NCI-H446 treated with DMSO at 0.1 percent for 48 hours (cell line): ENCODE data around the gene N4BP2L2.

Experiments
- DNase-seq: peaks from one replicate; lab custom pipeline; 2025; lab: John Stamatoyannopoulos, UW

Gene N4BP2L2

DNA sequence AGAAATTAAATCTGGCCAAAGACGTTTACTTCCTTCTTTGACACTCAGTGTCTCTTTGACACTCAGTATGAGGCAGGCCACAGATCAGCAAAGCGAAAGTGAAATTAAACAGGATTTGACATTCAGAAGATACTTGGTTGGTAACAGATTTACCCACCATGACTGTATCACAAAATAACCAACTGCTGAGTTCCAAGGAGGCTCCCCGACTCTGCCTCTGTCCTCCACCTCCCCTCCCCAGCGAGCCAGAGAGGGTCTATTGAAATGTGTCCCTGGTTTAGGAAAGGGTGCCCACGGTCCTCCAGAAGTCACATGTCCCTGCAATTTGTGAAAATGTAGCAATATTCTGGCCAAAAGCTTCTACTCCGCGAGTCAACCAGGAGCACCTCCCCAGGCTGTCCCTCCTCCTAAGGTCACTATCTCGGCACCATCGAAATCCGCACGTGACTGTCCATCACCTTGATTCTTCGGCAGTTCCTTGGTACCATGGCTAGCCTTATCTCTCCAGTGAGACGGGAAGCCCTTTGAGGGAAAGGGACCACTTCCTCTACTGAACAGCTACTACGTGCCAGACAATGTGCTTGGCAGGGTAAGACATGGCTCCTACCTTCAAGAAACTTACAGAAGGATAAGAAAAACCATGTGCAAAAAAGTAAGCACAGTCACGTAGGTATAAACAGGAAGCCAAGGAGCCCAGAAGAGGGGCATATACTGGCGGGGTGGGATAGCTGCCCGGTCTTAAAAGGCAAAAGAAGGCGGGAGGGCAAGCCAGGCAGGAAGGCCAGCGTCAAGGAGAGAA is 112.2 kb downstream of the N4BP2L2 start:
- DNase-seq, result no peak

DNA sequence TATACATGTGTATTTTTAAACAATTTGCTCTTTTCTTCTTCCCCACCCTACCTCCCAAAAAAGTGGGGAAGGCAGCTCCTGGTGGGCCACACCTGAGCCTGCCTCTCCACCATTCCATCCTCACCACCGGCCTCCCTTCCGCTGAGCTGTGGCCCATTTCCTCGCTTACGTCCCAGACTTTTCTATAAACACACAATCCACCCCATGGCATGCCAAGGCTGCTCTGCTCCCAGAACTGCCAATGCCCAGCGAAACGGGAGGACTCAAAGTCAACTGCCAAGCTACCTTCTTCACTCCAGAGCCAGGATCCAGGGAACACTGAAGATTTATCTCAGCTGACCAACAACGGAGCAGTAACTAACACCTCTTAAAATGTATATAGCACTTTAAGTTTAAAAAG is 113.4 kb downstream of the N4BP2L2 start:
- no peak for DNase-seq

DNA sequence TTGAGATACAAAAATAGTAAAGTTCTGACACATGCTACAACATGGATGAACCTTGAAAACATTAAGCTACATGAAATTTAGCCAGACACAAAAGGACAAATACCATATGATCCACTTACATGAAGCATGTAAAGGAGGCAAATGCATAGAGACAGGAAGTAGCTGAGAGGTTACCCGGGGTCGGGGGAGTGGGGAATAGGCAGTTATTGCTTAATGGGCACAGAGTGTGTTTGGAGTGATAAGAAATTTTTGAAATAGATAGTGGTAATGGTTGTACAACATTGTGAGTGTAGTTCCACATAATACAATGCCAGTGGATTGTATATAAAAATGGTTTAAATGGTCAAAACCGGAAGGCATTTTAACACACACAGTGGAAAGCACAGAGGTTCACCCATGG is 115.0 kb downstream of the N4BP2L2 start:
- no peak for DNase-seq

DNA sequence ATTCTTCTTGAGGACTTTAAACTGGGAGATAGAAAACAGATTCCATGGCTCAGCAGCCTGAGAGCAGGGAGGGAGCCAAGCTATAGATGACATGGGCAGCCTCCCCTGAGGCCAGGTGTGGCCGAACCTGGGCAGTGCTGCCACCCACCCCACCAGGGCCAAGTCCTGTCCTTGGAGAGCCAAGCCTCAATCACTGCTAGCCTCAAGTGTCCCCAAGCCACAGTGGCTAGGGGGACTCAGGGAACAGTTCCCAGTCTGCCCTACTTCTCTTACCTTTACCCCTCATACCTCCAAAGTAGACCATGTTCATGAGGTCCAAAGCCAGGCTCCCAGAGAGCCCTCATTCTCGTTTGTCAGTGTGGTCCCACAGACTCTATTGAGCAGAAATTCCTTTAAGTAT is 118.7 kb downstream of the N4BP2L2 start:
- no peak for DNase-seq

DNA sequence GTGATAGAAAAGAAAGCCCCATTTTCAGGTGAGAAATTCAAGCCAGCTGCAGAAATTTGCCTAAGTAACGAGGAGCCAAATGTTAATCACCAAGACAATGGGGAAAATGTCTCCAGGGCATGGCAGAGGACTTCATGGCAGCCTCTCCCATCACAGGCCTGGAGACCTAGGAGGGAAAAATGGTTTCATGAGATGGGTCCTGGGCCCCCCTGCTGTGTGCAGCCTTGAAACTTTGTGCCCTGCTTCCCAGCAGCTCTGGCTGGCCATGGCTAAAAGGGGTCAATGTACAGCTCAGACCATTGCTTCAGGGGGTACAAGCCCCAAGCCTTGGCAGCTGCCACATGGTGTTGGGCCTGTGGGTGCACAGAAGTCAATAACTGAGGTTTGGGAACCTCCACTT is 120.6 kb downstream of the N4BP2L2 start:
- no peak for DNase-seq

DNA sequence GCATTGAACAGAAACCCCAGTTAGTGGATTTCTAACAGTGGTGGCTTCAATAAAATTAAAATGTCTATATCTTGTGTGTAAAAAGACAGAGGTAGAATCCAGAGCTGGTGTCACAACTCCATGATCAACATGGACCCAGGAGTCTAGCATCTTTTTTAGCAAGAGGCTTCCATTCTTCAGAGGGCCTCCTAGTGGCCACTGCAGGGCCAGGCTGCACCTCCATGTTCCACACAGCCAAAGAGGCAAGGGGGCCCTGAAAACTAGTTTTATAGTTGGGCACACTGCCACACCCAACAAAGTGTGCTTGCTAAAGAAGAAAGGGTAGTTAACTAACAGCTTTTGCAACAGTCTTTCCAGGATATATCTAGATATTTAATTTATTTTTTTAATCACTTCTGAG is 123.6 kb downstream of the N4BP2L2 start:
- DNase-seq, result no peak

DNA sequence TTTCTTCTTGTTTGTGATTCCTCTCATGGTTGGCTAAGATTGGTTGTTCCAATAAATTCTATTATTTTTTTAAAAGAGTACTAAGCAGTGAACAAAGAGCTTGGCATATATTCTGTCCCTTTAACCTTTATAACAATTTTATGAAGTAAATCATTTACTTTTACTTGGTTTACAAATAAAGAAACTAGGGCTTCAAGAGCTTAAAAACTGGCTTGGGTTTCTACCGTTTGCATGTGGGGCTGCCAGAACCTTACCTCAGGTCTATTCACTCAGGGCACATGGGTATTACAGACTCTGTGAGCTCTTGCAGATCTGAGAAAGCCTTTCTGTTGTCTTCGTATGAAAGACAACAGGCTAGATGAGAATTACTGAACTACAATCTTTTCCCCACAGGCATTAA is 124.0 kb downstream of the N4BP2L2 start:
- no peak for DNase-seq

DNA sequence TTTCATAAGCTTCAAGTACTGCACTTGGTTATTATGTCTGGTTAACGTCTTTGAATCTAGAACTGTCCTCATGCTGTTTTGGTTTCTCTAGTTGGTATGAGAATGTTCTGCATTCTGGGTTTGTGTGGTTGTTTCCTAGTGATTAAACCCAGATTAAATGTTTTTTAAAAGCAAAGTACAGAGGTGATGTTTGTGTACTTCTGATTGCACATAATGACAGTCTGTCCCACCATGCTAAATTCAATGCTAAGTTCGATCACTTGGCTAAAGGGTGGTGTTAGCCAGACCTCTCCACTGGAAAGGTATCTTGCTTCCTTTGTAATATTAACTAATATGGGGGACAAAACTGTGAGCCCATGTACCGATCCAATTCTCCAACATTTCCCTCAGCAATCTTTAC is 125.3 kb downstream of the N4BP2L2 start:
- DNase-seq, result no peak

DNA sequence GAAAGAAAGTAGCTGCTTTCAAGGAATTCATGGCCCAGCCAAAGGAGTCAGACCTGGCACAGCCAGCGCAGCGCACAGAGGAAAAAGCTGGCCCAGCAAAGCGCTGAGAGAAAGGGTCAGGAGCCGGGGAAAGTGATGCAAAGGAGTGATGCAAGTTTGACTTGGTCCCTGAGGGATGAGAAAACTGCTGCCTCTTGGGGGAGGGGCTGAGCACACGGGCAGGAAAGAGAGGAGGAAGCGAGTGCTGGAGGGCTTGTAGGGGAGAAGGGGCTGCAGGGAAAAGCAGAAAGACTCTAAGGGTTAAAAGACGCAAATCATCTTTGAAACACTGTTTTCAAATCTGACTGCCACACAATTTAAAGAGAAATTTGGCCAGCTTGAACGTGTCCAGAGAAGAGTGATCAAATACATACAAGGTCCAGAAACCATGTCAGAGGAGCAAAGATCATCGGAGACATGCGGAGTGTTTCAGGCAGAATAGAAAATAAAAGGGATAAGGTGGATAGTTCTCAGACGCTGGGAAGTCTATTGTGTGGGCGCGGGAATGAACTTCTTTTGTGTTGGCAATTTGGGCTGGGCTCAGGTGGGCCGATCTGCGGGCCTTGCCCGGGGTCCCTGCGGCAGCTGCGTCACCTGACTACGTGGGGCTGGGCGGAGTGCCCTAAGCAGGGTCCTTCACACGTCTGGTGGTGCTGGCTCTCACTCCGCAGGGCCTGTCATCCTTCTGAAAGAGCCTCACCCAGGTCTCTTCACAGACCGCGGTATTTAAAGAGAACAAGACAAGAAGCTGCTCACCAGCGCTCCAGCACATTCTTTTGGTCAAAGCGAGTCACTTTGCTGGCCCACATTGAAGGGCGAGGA is 128.8 kb downstream of the N4BP2L2 start:
- DNase-seq, result no peak

DNA sequence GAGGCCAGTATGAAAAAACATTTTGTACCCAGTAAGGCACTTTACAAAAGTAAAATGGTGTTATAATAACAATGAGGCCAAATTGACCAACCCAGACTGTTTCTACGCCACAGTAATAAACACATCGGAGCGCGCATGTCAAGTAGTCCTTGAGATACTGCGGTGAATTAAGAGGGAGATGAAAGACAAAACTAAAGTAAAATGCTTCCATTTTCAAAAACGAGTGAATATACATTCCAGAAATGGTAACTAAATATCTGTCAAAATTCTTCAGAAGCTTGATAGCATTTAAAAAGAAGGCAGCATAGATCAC is 129.6 kb downstream of the N4BP2L2 start:
- DNase-seq, result no peak

DNA sequence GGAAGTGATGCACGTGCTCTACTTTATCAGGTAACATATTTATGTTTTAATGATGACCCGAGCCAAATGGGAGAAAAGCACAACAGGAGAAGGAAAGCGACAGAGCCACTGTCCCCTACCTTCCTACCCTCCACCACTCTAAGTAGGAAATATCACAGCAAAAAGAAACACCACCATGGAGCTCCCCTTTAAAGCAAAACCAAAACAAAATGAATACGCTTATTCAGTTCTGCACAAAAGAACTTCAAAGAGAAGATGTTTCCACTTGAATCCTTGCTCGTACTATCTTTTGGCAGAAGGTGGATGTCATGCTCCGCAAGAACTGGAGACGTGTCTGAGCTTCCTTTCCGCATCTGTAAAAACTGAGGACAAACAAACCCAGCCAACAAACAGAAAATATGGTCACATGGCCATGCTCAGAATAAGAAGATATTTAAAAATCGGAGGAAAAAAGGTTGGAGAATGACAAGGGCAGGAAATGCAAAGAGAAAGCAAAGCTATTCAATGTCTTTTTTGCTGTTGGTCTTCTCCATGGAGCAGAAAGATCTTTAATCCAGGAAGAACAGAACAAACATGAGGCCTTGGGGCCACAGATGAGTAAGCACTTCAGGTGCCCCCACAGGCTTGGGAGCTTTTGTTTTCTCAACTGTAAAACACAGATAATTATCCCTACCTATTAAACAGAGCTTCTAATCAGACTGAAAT is 130.1 kb downstream of the N4BP2L2 start:
- no peak for DNase-seq

DNA sequence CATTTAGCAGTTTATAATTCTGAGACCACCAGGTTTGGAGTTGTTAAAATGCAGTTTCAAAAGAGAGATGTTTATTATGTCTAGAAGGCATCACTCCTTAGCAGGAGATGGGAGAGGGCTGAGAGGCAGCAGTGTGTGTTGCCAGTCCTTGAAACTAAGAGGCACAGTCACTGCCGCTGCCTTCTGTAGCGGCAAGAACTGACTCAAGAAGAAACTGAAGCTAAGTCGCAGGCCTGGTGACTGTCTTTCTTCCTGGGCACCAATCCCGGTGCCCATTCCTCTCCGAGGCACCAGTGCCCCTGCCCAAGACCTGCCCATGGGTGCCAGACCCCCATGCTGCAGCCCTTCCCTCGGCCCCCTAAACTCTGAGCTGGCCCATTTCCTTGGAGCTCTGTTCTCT is 130.7 kb downstream of the N4BP2L2 start:
- DNase-seq, result no peak

DNA sequence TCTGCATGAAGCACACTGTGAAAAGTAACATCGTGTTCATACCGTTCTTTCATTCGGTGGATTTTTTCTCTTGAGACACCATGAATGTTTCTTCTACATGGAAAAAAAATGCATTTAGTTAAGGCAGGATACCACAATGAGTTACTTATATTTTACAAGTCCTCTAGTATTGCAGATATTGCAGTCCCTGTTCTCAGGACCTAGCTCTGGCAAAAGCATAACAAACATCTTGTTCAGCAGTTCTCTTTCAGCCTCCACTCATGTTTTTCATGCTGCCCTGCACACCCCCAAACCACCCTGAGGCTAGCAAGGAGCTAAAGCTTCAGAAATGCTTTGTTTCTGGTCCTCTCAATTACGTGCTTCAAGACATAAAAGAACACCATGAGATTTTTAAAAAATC is 135.5 kb downstream of the N4BP2L2 start:
- DNase-seq, result no peak

DNA sequence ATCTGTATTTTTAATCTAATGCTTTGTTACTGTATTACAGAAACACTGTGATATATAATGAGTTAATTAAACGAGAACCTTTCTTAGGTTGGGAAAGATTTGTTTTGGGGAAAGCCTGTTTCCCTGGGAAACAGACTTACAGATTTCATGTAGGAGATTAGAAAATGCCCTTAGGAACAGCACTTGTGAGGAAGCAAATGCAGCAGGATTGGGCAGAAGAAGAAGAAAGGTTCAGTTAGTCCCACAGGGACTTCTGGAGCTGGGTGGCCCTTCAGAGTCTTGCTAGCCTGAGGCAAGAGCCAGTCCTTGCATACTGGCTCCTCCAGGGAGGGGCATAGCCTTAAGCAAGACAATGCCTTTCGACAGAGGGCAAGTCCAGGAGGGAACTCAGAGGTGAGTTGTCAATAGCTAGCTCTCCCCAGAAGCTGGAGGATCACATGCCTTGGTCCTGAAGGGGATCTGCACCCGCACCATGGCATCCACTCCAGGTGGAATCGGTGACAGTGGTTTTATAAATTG is 147.4 kb downstream of the N4BP2L2 start:
- no peak for DNase-seq

DNA sequence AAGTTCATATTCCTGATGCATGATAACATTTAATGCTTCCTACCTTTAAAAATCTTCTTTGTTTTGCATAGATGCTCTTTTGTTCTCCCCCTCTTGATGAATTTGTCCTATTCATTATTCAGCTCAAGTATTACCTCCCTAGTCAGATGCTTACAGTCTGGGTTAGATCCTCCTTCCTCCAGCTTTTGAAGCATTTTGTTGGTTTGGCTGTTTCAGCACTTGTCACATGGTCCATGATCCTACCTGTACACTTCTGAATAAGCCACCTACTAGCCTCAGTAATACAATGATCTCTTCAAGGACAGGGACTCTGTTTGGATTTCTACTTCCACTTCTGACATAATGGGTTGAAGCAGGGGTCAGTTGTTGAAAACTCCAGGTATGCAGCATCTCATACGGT is 148.1 kb downstream of the N4BP2L2 start:
- no peak for DNase-seq

DNA sequence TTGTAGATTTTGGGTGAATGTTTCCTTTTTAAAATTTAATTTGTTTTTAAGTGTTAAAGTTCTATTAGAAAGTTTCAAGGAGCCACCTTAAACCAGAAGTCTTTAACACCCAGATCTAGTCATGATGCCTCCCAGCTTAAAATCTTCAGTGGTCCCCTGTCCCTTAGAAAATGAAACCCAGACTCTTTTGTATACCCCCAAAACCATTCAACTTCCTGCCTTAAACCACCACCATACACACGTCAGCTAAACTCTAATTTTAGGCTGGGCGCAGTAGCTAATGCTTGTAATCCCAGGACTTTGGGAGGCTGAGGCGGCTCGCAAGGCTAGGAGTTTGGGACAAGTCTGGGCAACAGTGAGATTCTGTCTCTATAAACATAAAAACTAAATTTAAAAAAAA is 148.5 kb downstream of the N4BP2L2 start:
- no peak for DNase-seq

DNA sequence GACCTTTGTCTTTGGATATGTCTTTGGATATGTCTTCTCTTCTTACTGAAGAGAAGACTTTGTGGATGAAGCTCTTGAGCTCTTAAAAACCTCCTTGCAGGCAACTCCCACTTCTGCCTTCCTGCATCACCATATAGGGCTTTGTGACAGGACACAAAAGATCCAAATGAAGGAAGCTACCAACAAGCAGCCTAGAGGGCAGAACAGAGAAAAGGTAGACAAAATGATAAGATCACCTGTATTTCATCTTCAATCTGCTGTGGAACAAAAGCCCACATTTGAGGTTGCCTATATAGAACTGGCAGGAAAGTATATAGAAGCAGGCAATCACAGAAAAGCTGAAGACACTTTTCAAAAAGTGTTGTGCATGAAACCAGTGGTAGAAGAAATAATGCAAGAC is 153.2 kb downstream of the N4BP2L2 start:
- no peak for DNase-seq

DNA sequence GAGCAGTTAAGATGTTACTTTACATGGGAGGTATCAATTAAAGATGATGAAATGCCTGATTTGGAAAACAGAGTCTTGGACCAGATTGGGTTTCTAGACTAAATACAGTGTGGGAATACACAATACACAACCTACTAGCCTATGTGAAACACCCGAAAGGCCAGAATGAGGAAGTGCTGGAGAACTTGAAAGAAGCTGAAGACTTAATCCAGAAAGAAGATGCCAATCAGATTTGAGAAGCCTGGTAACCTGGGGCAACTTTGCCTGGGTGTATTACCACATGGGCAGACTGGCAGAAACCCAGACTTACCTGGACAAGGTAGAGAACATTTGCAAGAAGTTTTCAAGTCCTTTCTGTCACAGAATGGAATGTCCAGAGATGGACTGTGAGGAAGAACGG is 153.9 kb downstream of the N4BP2L2 start:
- no peak for DNase-seq

DNA sequence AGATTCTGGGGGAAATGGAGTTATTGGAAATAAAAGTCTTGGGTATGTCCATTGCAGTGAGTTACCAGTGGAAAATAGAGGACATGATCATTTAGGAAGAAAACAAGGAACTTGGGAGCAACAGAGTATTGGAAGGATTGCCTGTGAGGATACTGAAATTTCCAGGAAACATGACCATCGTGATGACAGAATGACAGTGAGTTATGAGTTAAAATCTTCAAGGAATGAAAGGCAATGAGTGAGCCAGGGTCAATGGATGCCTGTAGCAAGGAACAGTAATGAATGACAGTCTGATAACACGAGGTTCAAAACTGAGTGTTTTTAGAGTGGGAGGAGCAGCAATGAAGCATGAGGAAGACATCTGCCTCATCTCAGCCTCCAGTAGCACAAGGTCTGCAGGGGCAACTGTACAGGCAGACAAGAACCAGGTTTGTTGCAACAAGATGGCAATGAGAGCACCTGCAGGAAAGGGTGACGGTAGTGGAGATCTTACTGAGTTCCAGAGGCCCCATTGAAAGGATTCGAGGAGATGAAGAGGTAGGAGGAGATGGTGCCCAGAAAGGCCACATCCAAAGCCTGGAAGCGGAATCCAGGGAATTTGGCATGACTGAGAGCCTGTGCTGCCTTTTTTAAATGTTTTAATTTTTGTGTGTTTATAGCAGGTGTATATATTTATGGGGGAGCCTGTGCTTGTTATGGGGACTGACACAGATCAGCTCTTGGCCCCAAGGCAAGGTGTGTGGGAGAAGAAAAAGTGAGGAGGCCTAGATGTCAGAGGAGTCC is 154.6 kb downstream of the N4BP2L2 start:
- no peak for DNase-seq
